Stomach smooth muscle (tissue), 2 donors: ENCODE results near the gene UBXN6.

Source experiments
- H3K27ac ChIP-seq: one replicate; pipeline ENCODE4 v1.7.0; 2013; ENCODE audit warnings: mild to moderate bottlenecking, low read length, inconsistent platforms
- H3K27me3 ChIP-seq, 2 donors: one replicate each; pipeline ENCODE4 v1.7.0; 2013; ENCODE audit warnings: low read length in 2 of 2; ENCODE audit not compliant: insufficient read depth in 2 of 2, control insufficient read depth in 1 of 2
- H3K36me3 ChIP-seq, 2 donors: one replicate each; pipeline ENCODE4 v1.7.0; 2013; ENCODE audit warnings: low read length in 2 of 2; ENCODE audit not compliant: control insufficient read depth in 2 of 2, insufficient read depth in 2 of 2
- H3K4me1 ChIP-seq: one replicate; pipeline ENCODE4 v1.7.0; 2013; ENCODE audit warnings: low read length; ENCODE audit not compliant: control insufficient read depth, insufficient read depth
- H3K4me3 ChIP-seq, 2 donors: one replicate each; pipeline ENCODE4 v1.7.0; 2013; ENCODE audit warnings: low read length in 2 of 2
- H3K9ac ChIP-seq, 2 donors: one replicate each; pipeline ENCODE4 v1.7.0; 2013; ENCODE audit warnings: low read length in 2 of 2, mild to moderate bottlenecking in 1 of 2
- H3K9me3 ChIP-seq, 2 donors: one replicate each; pipeline ENCODE4 v1.7.0; 2013; ENCODE audit warnings: low read length in 2 of 2; ENCODE audit not compliant: control insufficient read depth in 2 of 2
- donor health status: healthy.
- donor health status: Pancreatic carcinoma.

UBXN6 gene

GRCh38 chr19:4493104-4493928, 35.7 kb upstream of the UBXN6 start:
- H3K27ac ChIP-seq, result no peak overlapping the region
- H3K4me1 ChIP-seq, result no peaks in the 10 kb centered on the region
- H3K27me3 ChIP-seq, result no peaks in the 10 kb centered on the region
- H3K36me3 ChIP-seq, result peaks cover 28 to 38% of the 10 kb centered on the region in 2 donors
- no peak overlapping the region for H3K4me3 ChIP-seq
- no peaks in the 10 kb centered on the region for H3K9me3 ChIP-seq
- no peak overlapping the region for H3K9ac ChIP-seq

- Histone ChIP-seq H3K27ac (no peak overlapping the region), H3K9me3 (no peaks in the 10 kb centered on the region), H3K4me3 (no peak overlapping the region), H3K27me3 (no peaks in the 10 kb centered on the region), H3K4me1 (no peaks in the 10 kb centered on the region), H3K9ac (no peak overlapping the region), H3K36me3 (peaks cover 28 to 35% of the 10 kb centered on the region in 2 donors)
Measured at GRCh38 chr19:4492337-4493103, 34.9 kb upstream of the UBXN6 start.

GRCh38 chr19:4491446-4491845, 33.9 kb upstream of the UBXN6 start:
- Histone ChIP-seq H3K9me3 (no peaks in the 10 kb centered on the region), H3K27me3 (no peaks in the 10 kb centered on the region), H3K4me1 (no peaks in the 10 kb centered on the region), H3K9ac (no peak overlapping the region), H3K27ac (no peak overlapping the region), H3K36me3 (peaks cover 28 to 35% of the 10 kb centered on the region in 2 donors), H3K4me3 (no peak overlapping the region)

GRCh38 chr19:4488496-4488895, 30.9 kb upstream of the UBXN6 start:
- Histone ChIP-seq H3K4me3 (no peak overlapping the region), H3K27ac (no peak overlapping the region), H3K27me3 (no peaks in the 10 kb centered on the region), H3K36me3 (peaks cover 22 to 30% of the 10 kb centered on the region in 2 donors), H3K4me1 (no peaks in the 10 kb centered on the region), H3K9ac (no peak overlapping the region), H3K9me3 (no peaks in the 10 kb centered on the region)

- no peak overlapping the region for H3K9ac ChIP-seq
- H3K27me3 ChIP-seq, result no peaks in the 10 kb centered on the region
- H3K4me1 ChIP-seq, result no peaks in the 10 kb centered on the region
- no peaks in the 10 kb centered on the region for H3K9me3 ChIP-seq
- H3K27ac ChIP-seq, result no peak overlapping the region
- no peak overlapping the region for H3K4me3 ChIP-seq
- H3K36me3 ChIP-seq, result peaks cover 22 to 35% of the 10 kb centered on the region in 2 donors
Measured at GRCh38 chr19:4487572-4487971, 30.0 kb upstream of the UBXN6 start.

- peaks cover 4 to 15% of the 10 kb centered on the region in 2 donors for H3K36me3 ChIP-seq
- no peaks in the 10 kb centered on the region for H3K9me3 ChIP-seq
- H3K4me3 ChIP-seq, result no peak overlapping the region
- H3K4me1 ChIP-seq, result no peaks in the 10 kb centered on the region
- H3K27me3 ChIP-seq, result no peaks in the 10 kb centered on the region
- H3K9ac ChIP-seq, result no peak overlapping the region
- H3K27ac ChIP-seq, result no peak overlapping the region
Measured at GRCh38 chr19:4483385-4483784, 25.8 kb upstream of the UBXN6 start.

GRCh38 chr19:4482721-4483364, 25.2 kb upstream of the UBXN6 start:
- H3K9ac ChIP-seq, result no peak overlapping the region
- H3K27ac ChIP-seq, result no peak overlapping the region
- H3K36me3 ChIP-seq, result peaks cover 4 to 16% of the 10 kb centered on the region in 2 donors
- H3K9me3 ChIP-seq, result no peaks in the 10 kb centered on the region
- H3K27me3 ChIP-seq, result no peaks in the 10 kb centered on the region
- no peak overlapping the region for H3K4me3 ChIP-seq
- no peaks in the 10 kb centered on the region for H3K4me1 ChIP-seq

GRCh38 chr19:4477034-4477801, 19.6 kb upstream of the UBXN6 start:
- peaks cover 25% of the 10 kb centered on the region for H3K4me1 ChIP-seq
- H3K27ac ChIP-seq, result no peak overlapping the region
- no peaks in the 10 kb centered on the region for H3K9me3 ChIP-seq
- no peak overlapping the region for H3K4me3 ChIP-seq
- no peaks in the 10 kb centered on the region for H3K27me3 ChIP-seq
- peaks cover 14 to 16% of the 10 kb centered on the region in 2 donors for H3K36me3 ChIP-seq
- H3K9ac ChIP-seq, result no peak overlapping the region

GRCh38 chr19:4474514-4475022, 17.0 kb upstream of the UBXN6 start:
- no peak overlapping the region for H3K27ac ChIP-seq
- no peaks in the 10 kb centered on the region for H3K9me3 ChIP-seq
- H3K4me1 ChIP-seq, result peaks cover 30% of the 10 kb centered on the region
- H3K4me3 ChIP-seq, result peak overlapping the region; percentile 4 to 54
- H3K36me3 ChIP-seq, result peaks cover 14% of the 10 kb centered on the region in 2 donors
- H3K9ac ChIP-seq, result peak overlapping the region; percentile 13 to 53
- no peaks in the 10 kb centered on the region for H3K27me3 ChIP-seq
